HG03558 (cell line): Measurements from ENCODE around the gene COA6.

Experiments
- ATAC-seq: cut with Tn5 transposase; IDR thresholded peaks from one replicate; pipeline ENCODE4 v1.9.1; 2021; ENCODE audit warnings: moderate number of reproducible peaks; ENCODE audit not compliant: unreplicated experiment; ENCODE audit errors: extremely low read depth

The COA6 gene

DNA sequence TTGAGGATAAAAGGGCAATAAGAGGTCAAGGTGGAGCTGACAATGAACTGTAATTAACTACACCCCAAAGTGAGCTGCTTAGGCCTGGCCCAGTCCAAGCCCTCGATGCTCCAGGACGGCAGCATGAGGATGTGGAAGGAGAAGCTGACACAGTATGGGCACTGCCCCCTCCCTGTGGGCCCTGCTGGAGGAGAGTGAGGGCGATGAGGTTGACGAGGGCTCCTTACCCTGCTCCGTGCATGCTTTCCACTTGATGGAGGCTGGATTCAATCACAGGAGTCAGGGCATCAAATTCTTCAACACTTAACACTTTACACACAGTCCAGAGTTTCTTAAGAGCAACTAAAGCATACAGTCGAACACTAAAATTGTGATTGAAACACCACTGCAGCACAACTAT is 32.4 kb downstream of the COA6 start:
- no peak for ATAC-seq

DNA sequence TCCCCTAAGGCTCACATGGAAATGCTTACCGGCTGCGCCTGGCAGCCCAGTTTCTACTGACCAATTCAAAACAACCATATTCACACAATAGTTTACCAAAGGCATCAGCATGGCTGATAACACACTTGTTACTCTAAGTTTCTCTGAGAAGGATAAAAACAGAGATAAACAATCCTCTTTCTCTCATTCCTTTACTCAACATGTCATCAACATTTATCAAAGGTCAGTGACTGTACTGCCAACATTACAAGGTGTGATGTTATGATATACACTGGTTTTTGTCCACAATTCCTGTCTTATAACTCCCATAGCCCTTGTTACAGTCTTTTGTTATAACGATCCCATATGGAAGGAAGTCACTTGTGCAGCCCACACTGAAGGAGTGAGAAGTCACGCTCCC is 33.6 kb downstream of the COA6 start:
- no peak for ATAC-seq

GRCh38 chr1:234408757-234409156 is 35.5 kb downstream of the COA6 start:
- no peak for ATAC-seq

DNA sequence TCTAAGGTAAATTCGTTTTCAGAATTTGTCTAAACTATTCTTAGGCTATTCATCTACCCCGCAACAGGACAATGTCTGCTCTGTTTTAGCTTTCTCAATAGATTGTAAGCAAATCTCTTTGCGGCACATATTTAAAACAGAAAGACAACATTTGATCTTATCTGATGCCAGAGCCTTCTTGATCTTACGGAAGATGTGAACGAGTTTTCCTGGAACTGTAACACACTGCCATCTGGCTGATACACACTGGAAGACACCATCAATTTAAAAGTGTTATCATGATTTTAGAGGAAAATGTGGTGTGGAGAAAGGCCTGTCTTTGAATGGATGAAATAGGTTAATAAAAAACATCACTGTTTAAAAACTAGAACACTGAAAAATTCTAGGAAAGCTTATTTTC is 36.1 kb downstream of the COA6 start:
- ATAC-seq, result no peak

DNA sequence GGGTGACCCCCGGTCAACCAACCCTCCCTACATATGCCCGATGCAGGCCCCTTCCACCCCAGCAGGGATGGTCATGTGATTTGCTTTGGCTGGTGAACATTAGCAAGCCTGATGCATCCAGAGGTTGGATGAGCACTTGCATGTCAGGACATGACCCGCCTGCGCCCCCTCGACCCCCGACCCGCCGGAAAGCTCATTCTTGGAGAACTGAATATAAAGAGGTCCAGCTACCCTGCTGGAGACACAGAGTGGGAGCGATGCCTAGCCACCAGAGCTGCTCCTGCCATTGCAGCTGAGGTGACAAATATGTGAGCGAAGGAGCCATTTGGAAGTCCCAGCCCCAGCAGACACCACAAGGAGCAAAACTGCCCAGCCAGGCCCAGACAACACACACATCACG is 39.6 kb downstream of the COA6 start:
- no peak for ATAC-seq

DNA sequence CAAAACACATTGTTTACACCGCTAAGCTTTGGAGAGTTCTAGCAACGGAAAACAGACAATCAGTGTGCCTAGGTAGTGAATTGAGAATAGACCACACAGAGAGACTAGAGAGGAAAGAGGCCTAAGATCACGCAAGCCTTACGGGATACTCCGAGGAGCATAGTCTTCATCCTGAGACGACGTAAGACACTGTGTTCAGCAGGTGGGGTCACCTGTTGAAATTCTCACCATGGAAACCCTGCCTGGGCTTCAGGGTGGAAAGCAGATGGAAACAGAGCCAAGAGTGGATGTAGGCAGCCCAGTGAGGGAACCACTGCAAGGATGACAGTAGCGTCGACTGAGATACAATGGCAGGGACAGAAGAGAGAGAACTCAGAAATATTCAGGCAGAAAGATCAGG is 40.2 kb downstream of the COA6 start:
- no peak for ATAC-seq

GRCh38 chr1:234413990-234414389 is 40.7 kb downstream of the COA6 start:
- no peak for ATAC-seq

DNA sequence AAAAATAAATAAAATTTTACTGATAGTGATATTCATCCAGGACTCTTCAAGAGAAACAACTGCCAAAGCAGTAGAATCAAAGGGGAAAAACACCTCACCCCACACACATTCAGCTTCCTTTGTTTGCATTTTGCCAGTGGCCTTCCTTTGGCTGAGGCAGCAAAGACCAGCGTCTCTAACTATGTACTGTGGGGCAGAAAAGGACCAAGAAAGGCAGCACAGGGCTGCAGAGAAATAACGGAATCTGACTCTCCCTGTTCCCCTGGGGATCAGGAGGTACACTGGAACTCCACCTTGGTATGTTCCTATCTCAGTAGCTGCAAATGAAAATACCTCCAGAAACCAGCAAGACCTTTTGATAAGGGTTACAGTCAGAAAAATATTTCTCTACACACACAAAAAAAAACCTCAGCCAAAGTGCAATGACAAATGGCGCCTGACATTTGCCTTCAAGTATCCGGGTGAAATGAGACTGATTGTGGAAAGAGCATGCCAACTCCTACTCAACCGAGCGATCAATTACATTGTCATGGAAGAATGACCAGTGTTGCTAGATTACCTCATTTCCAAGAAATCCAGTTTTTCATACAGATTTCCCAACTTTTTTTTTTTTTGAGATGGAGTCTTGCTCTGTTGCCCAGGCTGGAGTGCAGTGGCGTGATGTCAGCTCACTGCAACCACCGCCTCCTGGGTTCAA is 54.8 kb downstream of the COA6 start:
- no peak for ATAC-seq

DNA sequence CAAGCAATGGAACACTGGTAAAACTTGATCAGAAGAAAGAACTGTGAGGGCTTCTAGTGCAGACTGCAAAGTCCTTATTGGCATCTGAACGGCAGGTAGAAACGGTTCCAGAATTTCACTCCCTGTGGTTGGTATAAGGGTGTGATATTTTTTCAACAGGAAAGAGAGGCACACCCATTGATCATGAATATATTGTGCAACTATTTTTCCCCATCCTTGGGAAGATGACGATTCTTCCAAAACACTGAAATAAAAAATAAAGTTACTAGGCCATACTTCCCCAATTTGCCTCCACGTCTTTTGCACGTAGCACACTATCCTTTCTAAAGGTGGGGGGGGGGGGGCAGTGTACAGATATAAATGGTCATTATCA is 56.2 kb downstream of the COA6 start:
- no peak for ATAC-seq

- no peak for ATAC-seq
Measured at GRCh38 chr1:234430691-234431090, 57.4 kb downstream of the COA6 start.

GRCh38 chr1:234431255-234431654 is 58.0 kb downstream of the COA6 start:
- no peak for ATAC-seq

- no peak for ATAC-seq
Measured at GRCh38 chr1:234433563-234434285, 60.5 kb downstream of the COA6 start.
